Neural progenitor cell (in vitro differentiated cells): ENCODE results near the gene CDH1.

ENCODE experiments used
- EZH2 ChIP-seq: fragments of 200-600 bp; sonication (generic); IDR thresholded peaks from 2 replicates; pipeline ENCODE4 v1.6.1; 2017; ENCODE audit warnings: antibody characterized with exemption, mild to moderate bottlenecking, moderate library complexity
- TF ChIP-seq, protein P1 (sequence below): fragments of 200-600 bp; sonication (generic); IDR thresholded peaks from 2 replicates; pipeline ENCODE4 v1.5.1; 2017; ENCODE audit warnings: antibody characterized with exemption, mild to moderate bottlenecking

- TF ChIP-seq, protein P1, sequence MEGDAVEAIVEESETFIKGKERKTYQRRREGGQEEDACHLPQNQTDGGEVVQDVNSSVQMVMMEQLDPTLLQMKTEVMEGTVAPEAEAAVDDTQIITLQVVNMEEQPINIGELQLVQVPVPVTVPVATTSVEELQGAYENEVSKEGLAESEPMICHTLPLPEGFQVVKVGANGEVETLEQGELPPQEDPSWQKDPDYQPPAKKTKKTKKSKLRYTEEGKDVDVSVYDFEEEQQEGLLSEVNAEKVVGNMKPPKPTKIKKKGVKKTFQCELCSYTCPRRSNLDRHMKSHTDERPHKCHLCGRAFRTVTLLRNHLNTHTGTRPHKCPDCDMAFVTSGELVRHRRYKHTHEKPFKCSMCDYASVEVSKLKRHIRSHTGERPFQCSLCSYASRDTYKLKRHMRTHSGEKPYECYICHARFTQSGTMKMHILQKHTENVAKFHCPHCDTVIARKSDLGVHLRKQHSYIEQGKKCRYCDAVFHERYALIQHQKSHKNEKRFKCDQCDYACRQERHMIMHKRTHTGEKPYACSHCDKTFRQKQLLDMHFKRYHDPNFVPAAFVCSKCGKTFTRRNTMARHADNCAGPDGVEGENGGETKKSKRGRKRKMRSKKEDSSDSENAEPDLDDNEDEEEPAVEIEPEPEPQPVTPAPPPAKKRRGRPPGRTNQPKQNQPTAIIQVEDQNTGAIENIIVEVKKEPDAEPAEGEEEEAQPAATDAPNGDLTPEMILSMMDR: no peak
- TF ChIP-seq EZH2: no peak
Observed at GRCh38 chr16:68698091-68698490, 39.0 kb upstream of the CDH1 start.
